ENCODE measurements around the gene FAM168B. TPM values are rescaled to one million over a fixed set of nuclear protein-coding genes. Genes with fewer than 3 reads are reported as not detected.

Gene FAM168B
- total and polyA plus RNA-seq, 8 donors = 63.3 to 99.6 (median 85.1) TPM

GRCh38 chr2:131050896-131051295, 42.4 kb downstream of the FAM168B start:
- TF ChIP-seq CTCF (IDR thresholded peaks at IDR 0.05) = no peak
- H3K36me3 ChIP-seq = peaks cover 3 to 98% of the 10 kb centered on the region in 2 donors
- H3K27me3 ChIP-seq = no peaks in the 10 kb centered on the region
- no peak overlapping the region for H3K4me3 ChIP-seq
- H3K4me1 ChIP-seq = no peaks in the 10 kb centered on the region
- no peak overlapping the region for H3K27ac ChIP-seq
- ATAC-seq (no peak), DNase-seq (no peak)
- intact Hi-C loops (cut with DNase I) = no loop called here
- no peaks in the 10 kb centered on the region for H3K9me3 ChIP-seq

GRCh38 chr2:131049150-131049718, 44.0 kb downstream of the FAM168B start:
- Histone ChIP-seq H3K4me1 (no peaks in the 10 kb centered on the region), H3K27me3 (no peaks in the 10 kb centered on the region), H3K4me3 (no peak overlapping the region), H3K27ac (no peak overlapping the region), H3K36me3 (peaks cover 0 to 86% of the 10 kb centered on the region in 2 donors), H3K9me3 (no peaks in the 10 kb centered on the region)
- ATAC-seq = no peak
- DNase-seq = no peak
- TF ChIP-seq CTCF (IDR thresholded peaks at IDR 0.05) = no peak
- intact Hi-C loops (cut with DNase I) = no loop called here

GRCh38 chr2:131048641-131049040, 44.6 kb downstream of the FAM168B start:
- no peak overlapping the region for H3K4me3 ChIP-seq
- no peaks in the 10 kb centered on the region for H3K4me1 ChIP-seq
- intact Hi-C loops (cut with DNase I) = no loop called here
- TF ChIP-seq CTCF (IDR thresholded peaks at IDR 0.05) = no peak
- H3K27me3 ChIP-seq = no peaks in the 10 kb centered on the region
- ATAC-seq (no peak), DNase-seq (no peak)
- H3K9me3 ChIP-seq = no peaks in the 10 kb centered on the region
- peaks cover 0 to 80% of the 10 kb centered on the region in 2 donors for H3K36me3 ChIP-seq
- H3K27ac ChIP-seq = no peak overlapping the region

- no peak for ATAC-seq
- no peaks in the 10 kb centered on the region for H3K27me3 ChIP-seq
- no peaks in the 10 kb centered on the region for H3K4me1 ChIP-seq
- intact Hi-C loops (cut with DNase I) = no loop called here
- no peak overlapping the region for H3K4me3 ChIP-seq
- no peaks in the 10 kb centered on the region for H3K9me3 ChIP-seq
- TF ChIP-seq CTCF (IDR thresholded peaks at IDR 0.05) = no peak
- no peak for DNase-seq
- peaks cover 0 to 74% of the 10 kb centered on the region in 2 donors for H3K36me3 ChIP-seq
- H3K27ac ChIP-seq = no peak overlapping the region
Observed at GRCh38 chr2:131047920-131048560, 45.2 kb downstream of the FAM168B start.

GRCh38 chr2:131046918-131047652, 46.2 kb downstream of the FAM168B start:
- H3K9me3 ChIP-seq = no peaks in the 10 kb centered on the region
- no peak for DNase-seq
- no peak overlapping the region for H3K4me3 ChIP-seq
- TF ChIP-seq CTCF (IDR thresholded peaks at IDR 0.05) = no peak
- H3K27me3 ChIP-seq = no peaks in the 10 kb centered on the region
- H3K36me3 ChIP-seq = peaks cover 0 to 64% of the 10 kb centered on the region in 2 donors
- intact Hi-C loops (cut with DNase I) = no loop called here
- no peak for ATAC-seq
- no peaks in the 10 kb centered on the region for H3K4me1 ChIP-seq
- no peak overlapping the region for H3K27ac ChIP-seq
